ENCODE measurements around the gene ATP6V1F.

The ATP6V1F gene

DNA sequence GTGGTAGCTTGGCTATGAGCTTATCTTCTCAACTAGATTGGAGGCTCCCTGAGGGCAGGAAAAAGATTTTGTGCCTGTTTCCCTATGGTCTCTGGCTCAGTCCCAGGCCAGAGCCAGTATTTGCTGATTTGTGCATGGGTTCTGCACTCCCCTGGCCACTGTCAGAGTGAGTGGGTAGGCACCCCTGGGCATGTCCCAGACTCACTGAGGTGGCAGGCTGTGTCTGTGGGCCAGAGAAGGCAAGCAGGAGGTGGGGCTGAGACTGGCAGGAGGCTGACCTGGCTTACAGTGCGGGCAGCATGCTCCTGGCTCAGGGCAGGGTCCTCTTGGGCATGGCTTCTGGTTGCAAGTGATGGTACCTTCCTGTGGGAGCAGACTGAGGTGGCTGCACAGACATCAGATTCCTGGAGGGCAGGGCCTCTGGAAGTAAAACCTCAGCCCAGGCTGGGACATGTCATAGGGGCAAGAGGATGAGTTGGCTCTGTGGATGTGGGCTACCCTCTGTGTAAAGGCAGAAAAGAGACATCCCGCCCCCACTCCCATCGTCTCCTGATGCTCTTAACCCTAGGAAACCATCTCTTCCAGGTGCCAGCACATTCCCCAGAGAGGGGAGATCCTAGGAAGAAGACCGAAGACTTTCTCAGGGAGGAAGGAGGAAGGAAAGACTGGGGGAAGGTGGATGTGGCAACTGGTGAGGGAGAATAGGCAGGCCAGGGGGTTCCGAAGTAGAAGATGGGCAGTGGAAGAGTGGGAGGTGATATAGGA lies 43.5 kb downstream of the ATP6V1F start:
- H3K27ac ChIP-seq (ENCODE audit: low read depth, low read length, poor library complexity, severe bottlenecking): no peak overlapping the region
- no peak overlapping the region for H3K9ac ChIP-seq (ENCODE audit: low read length)
- peaks cover 24% of the 10 kb centered on the region for H3K27me3 ChIP-seq (ENCODE audit: insufficient read depth, low read length)
- no peak overlapping the region for H2AFZ ChIP-seq (ENCODE audit: low read length)
- TF ChIP-seq EZH2 (IDR thresholded peaks at IDR 0.05; ENCODE audit: borderline replicate concordance, low read length): no peak
- TF ChIP-seq, protein P1, sequence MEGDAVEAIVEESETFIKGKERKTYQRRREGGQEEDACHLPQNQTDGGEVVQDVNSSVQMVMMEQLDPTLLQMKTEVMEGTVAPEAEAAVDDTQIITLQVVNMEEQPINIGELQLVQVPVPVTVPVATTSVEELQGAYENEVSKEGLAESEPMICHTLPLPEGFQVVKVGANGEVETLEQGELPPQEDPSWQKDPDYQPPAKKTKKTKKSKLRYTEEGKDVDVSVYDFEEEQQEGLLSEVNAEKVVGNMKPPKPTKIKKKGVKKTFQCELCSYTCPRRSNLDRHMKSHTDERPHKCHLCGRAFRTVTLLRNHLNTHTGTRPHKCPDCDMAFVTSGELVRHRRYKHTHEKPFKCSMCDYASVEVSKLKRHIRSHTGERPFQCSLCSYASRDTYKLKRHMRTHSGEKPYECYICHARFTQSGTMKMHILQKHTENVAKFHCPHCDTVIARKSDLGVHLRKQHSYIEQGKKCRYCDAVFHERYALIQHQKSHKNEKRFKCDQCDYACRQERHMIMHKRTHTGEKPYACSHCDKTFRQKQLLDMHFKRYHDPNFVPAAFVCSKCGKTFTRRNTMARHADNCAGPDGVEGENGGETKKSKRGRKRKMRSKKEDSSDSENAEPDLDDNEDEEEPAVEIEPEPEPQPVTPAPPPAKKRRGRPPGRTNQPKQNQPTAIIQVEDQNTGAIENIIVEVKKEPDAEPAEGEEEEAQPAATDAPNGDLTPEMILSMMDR (IDR thresholded peaks at IDR 0.05; ENCODE audit: low read length): no peak
- H4K20me1 ChIP-seq (ENCODE audit: insufficient read depth, low read length): no peaks in the 10 kb centered on the region
- no peak overlapping the region for H3K4me2 ChIP-seq (ENCODE audit: low read length)
- no peaks in the 10 kb centered on the region for H3K79me2 ChIP-seq (ENCODE audit: insufficient read depth, low read length)
- no peaks in the 10 kb centered on the region for H3K9me2 ChIP-seq (ENCODE audit: low read depth, low read length)
- no peaks in the 10 kb centered on the region for H3F3A ChIP-seq (ENCODE audit: insufficient read depth, low read length)
- no peaks in the 10 kb centered on the region for H3K36me3 ChIP-seq (ENCODE audit: insufficient read depth, low read length)
- H3K4me1 ChIP-seq (ENCODE audit: insufficient read depth, low read length, severe bottlenecking): no peaks in the 10 kb centered on the region
- no peaks in the 10 kb centered on the region for H3K9me3 ChIP-seq (ENCODE audit: low read length)
- no peak overlapping the region for H3K4me3 ChIP-seq (ENCODE audit: low read depth, low read length, poor library complexity, severe bottlenecking)

DNA sequence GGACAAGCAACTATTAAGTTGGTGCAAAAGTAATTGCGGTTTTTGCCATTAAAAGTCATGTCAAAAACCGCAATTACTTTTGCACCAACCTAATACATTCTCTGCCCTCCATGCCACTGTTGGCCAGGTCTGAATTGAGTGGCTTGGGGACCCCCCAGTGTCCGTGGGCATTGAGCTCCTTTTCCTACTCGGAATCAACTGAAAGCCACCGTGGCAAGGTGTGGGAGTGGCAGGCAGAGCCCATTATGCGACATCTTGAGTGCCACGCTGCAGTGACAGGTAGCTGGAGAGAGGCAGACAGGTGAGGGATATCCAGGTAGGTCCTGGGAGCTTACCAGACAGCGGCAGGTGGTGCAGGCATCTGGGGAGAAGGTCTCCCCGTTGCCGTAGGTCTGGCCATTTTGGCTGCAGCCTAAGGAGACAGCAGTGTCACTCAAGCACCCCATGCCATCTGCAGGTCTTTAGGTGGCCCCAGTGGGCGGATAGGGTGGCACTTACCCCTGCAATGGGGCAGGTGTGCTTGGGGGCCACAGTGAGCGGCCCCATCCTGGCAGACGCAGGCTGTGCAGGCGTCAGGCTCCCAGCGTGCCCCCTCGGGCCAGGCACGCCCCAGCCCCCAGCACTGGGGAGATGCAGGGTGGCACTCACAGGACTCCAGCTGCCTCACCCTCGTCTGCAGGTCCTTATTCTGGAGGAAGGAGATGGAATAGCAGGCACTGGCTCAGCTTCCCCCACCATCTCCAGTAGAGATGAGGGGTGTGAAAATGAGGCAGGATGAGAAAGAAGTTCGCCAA lies 44.3 kb downstream of the ATP6V1F start:
- Histone ChIP-seq H3K4me1 (ENCODE audit: insufficient read depth, low read length, severe bottlenecking) (no peaks in the 10 kb centered on the region), H3K27me3 (ENCODE audit: insufficient read depth, low read length) (peaks cover 32% of the 10 kb centered on the region), H3K36me3 (ENCODE audit: insufficient read depth, low read length) (no peaks in the 10 kb centered on the region), H3K9me2 (ENCODE audit: low read depth, low read length) (no peaks in the 10 kb centered on the region), H3K27ac (ENCODE audit: low read depth, low read length, poor library complexity, severe bottlenecking) (no peak overlapping the region), H3K4me2 (ENCODE audit: low read length) (no peak overlapping the region), H2AFZ (ENCODE audit: low read length) (no peak overlapping the region), H4K20me1 (ENCODE audit: insufficient read depth, low read length) (no peaks in the 10 kb centered on the region), H3K4me3 (ENCODE audit: low read depth, low read length, poor library complexity, severe bottlenecking) (no peak overlapping the region), H3F3A (ENCODE audit: insufficient read depth, low read length) (no peaks in the 10 kb centered on the region), H3K9me3 (ENCODE audit: low read length) (no peaks in the 10 kb centered on the region), H3K9ac (ENCODE audit: low read length) (no peak overlapping the region), H3K79me2 (ENCODE audit: insufficient read depth, low read length) (no peaks in the 10 kb centered on the region)
- TF ChIP-seq, protein P1 (IDR thresholded peaks at IDR 0.05; ENCODE audit: low read length): no peak
- no peak for TF ChIP-seq EZH2 (IDR thresholded peaks at IDR 0.05; ENCODE audit: borderline replicate concordance, low read length)

DNA sequence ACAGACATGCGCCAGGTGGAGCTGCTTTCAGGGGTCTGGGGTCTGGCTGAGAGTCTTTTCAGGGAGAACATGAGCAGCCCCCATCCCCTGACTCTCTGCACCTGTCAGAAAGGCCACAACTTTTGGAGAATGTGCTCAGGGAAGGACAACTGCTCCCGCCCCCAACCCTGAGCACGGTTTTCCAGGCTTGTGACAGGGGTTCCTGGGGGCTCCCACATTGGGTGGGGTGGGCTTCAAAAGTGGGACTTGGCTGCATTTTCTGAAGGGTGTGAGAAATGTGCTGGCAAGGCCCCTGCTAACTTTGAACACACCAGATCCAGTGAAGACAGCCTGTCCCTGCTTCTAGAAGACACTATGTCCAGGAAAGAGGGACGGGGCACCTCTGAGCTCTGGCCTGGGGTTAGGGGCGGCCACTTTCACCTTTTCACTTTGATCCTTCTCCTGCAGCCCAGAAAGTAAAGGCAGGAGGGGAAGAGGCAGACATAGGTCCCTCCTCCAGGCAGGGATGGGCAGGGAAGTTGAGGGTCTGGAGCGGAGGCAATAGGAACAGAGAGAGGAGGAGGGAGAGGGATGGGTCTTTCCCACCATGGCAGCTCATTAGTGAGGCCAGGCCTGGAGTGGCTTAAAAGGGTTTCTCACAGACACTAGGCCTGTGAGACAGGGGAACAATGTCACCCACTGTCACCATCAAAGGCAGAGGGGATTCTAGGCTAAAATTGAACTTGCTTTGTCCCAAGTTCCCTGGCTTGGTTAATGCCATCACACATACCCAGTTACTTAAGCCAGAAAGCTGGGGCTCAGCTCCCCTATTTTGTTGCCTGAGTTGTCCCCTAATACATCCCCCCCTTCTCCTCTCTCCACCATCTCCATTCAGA lies 46.3 kb downstream of the ATP6V1F start:
- TF ChIP-seq, protein P1 (IDR thresholded peaks at IDR 0.05; ENCODE audit: low read length): no peak
- no peak for TF ChIP-seq EZH2 (IDR thresholded peaks at IDR 0.05; ENCODE audit: borderline replicate concordance, low read length)
- Histone ChIP-seq H3F3A (ENCODE audit: insufficient read depth, low read length) (no peaks in the 10 kb centered on the region), H3K9me2 (ENCODE audit: low read depth, low read length) (no peaks in the 10 kb centered on the region), H3K36me3 (ENCODE audit: insufficient read depth, low read length) (no peaks in the 10 kb centered on the region), H3K79me2 (ENCODE audit: insufficient read depth, low read length) (no peaks in the 10 kb centered on the region), H3K9me3 (ENCODE audit: low read length) (no peaks in the 10 kb centered on the region), H3K4me2 (ENCODE audit: low read length) (no peak overlapping the region), H3K4me3 (ENCODE audit: low read depth, low read length, poor library complexity, severe bottlenecking) (no peak overlapping the region), H3K27ac (ENCODE audit: low read depth, low read length, poor library complexity, severe bottlenecking) (no peak overlapping the region), H3K9ac (ENCODE audit: low read length) (no peak overlapping the region), H3K27me3 (ENCODE audit: insufficient read depth, low read length) (peaks cover 36% of the 10 kb centered on the region), H2AFZ (ENCODE audit: low read length) (no peak overlapping the region), H4K20me1 (ENCODE audit: insufficient read depth, low read length) (no peaks in the 10 kb centered on the region), H3K4me1 (ENCODE audit: insufficient read depth, low read length, severe bottlenecking) (no peaks in the 10 kb centered on the region)

All from OCI-LY1 (cell line).